ENCODE results near the gene GRK1. TPM values are rescaled to one million over a fixed set of nuclear protein-coding genes. Genes with fewer than 3 reads are reported as not detected.

The GRK1 gene
- total RNA-seq, 1 donor from 2014 or later: 0.07 TPM

DNA sequence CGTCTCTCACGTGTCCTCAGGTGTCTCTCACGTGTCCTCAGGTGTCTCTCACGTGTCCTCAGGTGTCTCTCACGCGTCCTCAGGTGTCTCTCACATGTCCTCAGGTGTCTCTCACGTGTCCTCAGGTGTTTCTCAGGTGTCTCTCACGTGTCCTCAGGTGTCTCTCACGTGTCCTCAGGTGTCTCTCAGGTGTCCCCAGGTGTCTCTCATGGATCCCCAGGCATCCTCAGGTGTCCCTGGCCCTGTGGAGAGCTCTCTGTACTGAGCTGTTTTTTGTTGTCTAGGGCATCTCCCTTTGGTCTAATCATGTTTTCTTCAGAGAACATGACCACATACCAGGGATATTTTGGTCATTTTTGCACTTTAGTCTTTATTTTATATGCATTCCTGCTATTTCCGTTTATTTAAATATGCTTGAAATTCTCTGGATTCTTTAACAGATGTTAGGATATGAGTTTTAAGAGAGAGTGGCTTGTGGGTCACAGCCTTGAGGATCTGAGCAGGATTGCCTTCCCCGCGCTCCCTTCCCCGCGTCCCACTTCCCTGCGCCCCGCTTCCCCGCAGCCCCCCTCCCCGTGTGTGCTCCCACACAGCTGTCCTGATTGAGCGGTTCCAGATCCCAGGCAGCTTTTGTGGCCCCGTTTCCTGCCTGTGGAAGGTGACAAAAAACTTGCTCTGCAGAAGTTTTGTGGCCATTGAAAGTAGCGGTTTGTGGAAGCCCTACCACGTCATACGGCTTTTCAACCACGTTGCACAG lies 40.9 kb upstream of the GRK1 start:
- peaks cover 14% of the 10 kb centered on the region for H3K4me1 Mint-ChIP-seq (ENCODE audit: low read depth)
- TF ChIP-seq, protein P1, sequence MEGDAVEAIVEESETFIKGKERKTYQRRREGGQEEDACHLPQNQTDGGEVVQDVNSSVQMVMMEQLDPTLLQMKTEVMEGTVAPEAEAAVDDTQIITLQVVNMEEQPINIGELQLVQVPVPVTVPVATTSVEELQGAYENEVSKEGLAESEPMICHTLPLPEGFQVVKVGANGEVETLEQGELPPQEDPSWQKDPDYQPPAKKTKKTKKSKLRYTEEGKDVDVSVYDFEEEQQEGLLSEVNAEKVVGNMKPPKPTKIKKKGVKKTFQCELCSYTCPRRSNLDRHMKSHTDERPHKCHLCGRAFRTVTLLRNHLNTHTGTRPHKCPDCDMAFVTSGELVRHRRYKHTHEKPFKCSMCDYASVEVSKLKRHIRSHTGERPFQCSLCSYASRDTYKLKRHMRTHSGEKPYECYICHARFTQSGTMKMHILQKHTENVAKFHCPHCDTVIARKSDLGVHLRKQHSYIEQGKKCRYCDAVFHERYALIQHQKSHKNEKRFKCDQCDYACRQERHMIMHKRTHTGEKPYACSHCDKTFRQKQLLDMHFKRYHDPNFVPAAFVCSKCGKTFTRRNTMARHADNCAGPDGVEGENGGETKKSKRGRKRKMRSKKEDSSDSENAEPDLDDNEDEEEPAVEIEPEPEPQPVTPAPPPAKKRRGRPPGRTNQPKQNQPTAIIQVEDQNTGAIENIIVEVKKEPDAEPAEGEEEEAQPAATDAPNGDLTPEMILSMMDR (IDR thresholded peaks at IDR 0.05): no peak
- H3K9me3 Mint-ChIP-seq (ENCODE audit: low read depth): no peaks in the 10 kb centered on the region
- peak overlapping the region; percentile 92 for H3K27ac Mint-ChIP-seq (ENCODE audit: unreplicated experiment)
- peaks cover 23% of the 10 kb centered on the region for H3K36me3 Mint-ChIP-seq (ENCODE audit: low read depth)
- DNase-seq (ENCODE audit: low spot score): peak; percentile 39
- no peaks in the 10 kb centered on the region for H3K27me3 Mint-ChIP-seq (ENCODE audit: low read depth)
- H3K4me3 Mint-ChIP-seq (ENCODE audit: unreplicated experiment): no peak overlapping the region

DNA sequence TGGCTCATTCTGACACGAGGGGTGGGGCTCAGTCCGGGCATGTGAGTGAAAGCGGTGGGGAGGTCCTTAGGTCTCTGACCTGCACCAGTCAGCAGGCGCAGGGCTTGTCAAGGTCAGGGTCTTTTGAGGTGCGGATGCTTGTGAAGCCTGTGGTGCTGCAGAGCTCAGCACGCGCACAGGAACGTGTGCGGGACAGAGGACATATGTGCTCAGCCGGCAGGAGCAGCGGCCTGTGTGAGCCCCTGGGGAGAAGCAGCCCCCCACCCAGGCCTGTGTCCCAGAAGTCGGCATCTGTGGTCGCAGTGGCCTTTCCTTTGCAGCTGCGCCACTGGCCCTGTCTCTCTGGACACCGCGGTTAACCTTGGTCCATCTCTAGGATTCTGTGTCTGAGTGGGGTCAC lies 39.9 kb upstream of the GRK1 start:
- H3K27me3 Mint-ChIP-seq (ENCODE audit: low read depth): no peaks in the 10 kb centered on the region
- H3K9me3 Mint-ChIP-seq (ENCODE audit: low read depth): no peaks in the 10 kb centered on the region
- no peak overlapping the region for H3K4me3 Mint-ChIP-seq (ENCODE audit: unreplicated experiment)
- peaks cover 14% of the 10 kb centered on the region for H3K4me1 Mint-ChIP-seq (ENCODE audit: low read depth)
- no peak overlapping the region for H3K27ac Mint-ChIP-seq (ENCODE audit: unreplicated experiment)
- TF ChIP-seq, protein P1 (IDR thresholded peaks at IDR 0.05): no peak
- peak; percentile 72 for DNase-seq (ENCODE audit: low spot score)
- H3K36me3 Mint-ChIP-seq (ENCODE audit: low read depth): peaks cover 31% of the 10 kb centered on the region

DNA sequence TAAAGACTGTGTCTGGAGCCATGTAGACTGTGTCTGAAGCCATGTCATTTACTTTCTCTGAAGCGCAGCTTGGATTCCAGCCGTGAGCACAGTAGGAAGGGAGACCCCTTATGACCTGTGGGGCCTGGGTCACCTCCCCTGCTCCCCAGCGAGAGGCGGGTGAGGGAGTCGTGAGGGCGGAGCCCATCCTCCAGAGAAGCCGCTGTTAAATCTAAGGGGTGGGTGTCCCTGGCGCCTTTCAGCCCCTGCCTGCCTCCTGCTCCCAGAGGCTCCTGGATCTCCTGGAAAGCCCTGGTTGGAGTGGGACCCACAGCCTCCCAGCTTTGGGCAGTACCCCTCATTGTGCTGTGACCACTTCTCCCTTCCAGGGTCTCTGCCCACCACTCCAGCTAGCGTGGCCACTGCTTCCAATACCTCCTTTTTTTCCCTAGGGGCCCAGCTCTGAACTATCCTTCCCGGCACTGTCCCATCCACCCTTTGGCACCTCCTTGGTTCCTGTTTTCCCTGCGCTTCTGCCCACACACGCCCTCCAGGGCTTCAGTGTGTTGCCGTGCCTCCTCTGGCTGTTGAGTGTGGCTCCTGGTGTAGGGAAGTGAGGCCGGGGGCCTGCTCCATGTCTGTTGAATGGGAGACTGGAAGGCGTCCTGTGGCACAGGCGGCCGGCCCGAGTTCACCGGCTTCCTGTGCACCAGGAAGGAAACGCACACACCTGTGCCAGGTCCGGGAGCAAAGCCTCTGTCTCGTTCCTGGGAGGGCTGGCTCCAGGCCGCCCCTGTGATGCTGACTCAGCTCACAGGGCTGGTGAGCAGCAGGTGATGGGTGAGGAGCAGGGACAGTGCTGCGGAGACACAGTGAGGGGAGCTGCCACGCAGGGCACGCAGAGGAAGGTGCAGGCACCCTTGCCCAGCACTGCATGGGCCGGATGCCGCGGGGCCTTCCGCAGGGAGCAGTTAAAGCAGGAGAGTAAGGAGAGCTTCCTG lies 38.4 kb upstream of the GRK1 start:
- TF ChIP-seq, protein P1 (IDR thresholded peaks at IDR 0.05): no peak
- H3K4me3 Mint-ChIP-seq (ENCODE audit: unreplicated experiment): no peak overlapping the region
- peak; percentile 74 for DNase-seq (ENCODE audit: low spot score)
- H3K4me1 Mint-ChIP-seq (ENCODE audit: low read depth): peaks cover 14% of the 10 kb centered on the region
- H3K36me3 Mint-ChIP-seq (ENCODE audit: low read depth): peaks cover 36% of the 10 kb centered on the region
- H3K27me3 Mint-ChIP-seq (ENCODE audit: low read depth): no peaks in the 10 kb centered on the region
- H3K27ac Mint-ChIP-seq (ENCODE audit: unreplicated experiment): peak overlapping the region; percentile 49
- H3K9me3 Mint-ChIP-seq (ENCODE audit: low read depth): no peaks in the 10 kb centered on the region

DNA sequence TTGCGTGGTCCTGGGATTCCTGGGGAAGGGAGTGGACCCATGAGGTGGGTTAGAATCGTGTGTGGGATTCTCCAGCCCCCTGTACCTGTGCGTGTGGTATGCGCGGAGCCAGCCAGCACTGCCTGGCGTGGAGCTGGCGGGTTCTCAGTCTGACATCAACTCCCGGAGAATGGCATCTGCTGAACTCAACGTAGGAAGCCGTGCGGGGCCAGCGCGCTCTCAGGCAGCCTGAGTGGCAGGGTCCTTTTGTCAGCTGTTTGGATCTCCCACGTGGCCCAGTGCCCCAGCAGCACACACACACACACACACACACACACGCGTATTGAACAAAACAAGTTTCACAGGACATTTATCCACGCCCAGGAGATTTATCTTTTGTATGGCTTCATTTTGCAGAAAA lies 37.2 kb upstream of the GRK1 start:
- no peaks in the 10 kb centered on the region for H3K9me3 Mint-ChIP-seq (ENCODE audit: low read depth)
- H3K27ac Mint-ChIP-seq (ENCODE audit: unreplicated experiment): no peak overlapping the region
- H3K4me3 Mint-ChIP-seq (ENCODE audit: unreplicated experiment): no peak overlapping the region
- no peaks in the 10 kb centered on the region for H3K27me3 Mint-ChIP-seq (ENCODE audit: low read depth)
- peaks cover 14% of the 10 kb centered on the region for H3K4me1 Mint-ChIP-seq (ENCODE audit: low read depth)
- TF ChIP-seq, protein P1 (IDR thresholded peaks at IDR 0.05): no peak
- peak; percentile 72 for DNase-seq (ENCODE audit: low spot score)
- peaks cover 41% of the 10 kb centered on the region for H3K36me3 Mint-ChIP-seq (ENCODE audit: low read depth)

DNA sequence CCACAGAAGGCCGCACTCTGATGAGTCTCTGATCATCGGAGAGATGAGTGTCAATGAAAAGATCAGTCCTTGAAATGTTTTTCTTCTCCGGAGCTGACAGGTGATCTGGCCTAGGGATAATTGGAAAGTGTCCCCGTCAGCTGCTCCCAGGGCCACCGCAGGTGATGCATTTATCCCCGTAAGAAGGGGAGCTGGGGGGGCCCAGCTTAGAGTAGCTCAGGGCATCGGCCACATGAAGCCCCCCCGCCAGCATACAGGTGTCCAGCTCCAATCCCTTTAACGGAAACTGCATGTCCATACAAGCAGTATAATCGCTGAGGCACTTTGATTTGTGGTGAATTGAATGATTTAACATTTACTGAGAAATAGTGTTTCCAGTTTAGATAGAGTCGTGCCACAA lies 36.7 kb upstream of the GRK1 start:
- Mint-ChIP-seq H3K27ac (ENCODE audit: unreplicated experiment) (no peak overlapping the region), H3K9me3 (ENCODE audit: low read depth) (no peaks in the 10 kb centered on the region), H3K4me1 (ENCODE audit: low read depth) (peaks cover 14% of the 10 kb centered on the region), H3K27me3 (ENCODE audit: low read depth) (no peaks in the 10 kb centered on the region), H3K4me3 (ENCODE audit: unreplicated experiment) (no peak overlapping the region), H3K36me3 (ENCODE audit: low read depth) (peaks cover 42% of the 10 kb centered on the region)
- TF ChIP-seq, protein P1 (IDR thresholded peaks at IDR 0.05): no peak
- DNase-seq (ENCODE audit: low spot score): peak; percentile 72
